PC-3 (cell line): ENCODE data around the gene MIA. TPM values are rescaled to one million over a fixed set of nuclear protein-coding genes. Genes with fewer than 3 reads are reported as not detected.

Experiments
- ATAC-seq: fragments of 200-7000 bp; cut with Tn5 transposase; 2 replicates; pipeline ENCODE4 v1.9.1; 2020; ENCODE audit warnings: mild to moderate bottlenecking, moderate library complexity
- BruUV-seq: library from RNA; stranded (reverse); fragments of 400-500 nt; replicated peaks from 2 replicates; lab custom pipeline; 2021; lab: Mats Ljungman, UMichigan
- CTCF ChIA-PET: fragments of 300-600 bp; sonication (Branson Sonifier 250); formaldehyde crosslinking; loops from one replicate; lab custom pipeline; 2022; ENCODE audit warnings: antibody characterized with exemption; lab: Charles Lee
- POLR2A ChIA-PET: fragments of 300-600 bp; sonication (Branson Sonifier 250); formaldehyde crosslinking; loops from one replicate; lab custom pipeline; 2022; ENCODE audit warnings: antibody characterized with exemption; ENCODE audit not compliant: unreplicated experiment; lab: Charles Lee
- DNase-seq: peaks from one replicate; pipeline ENCODE4 v3.0.0-alpha.2; 2015
- H2AFZ ChIP-seq: fragments of 300-600 bp; sonication (generic); 2 replicates; pipeline ENCODE4 v1.6.0; 2016; ENCODE audit warnings: antibody characterized with exemption, low read length
- H3F3A ChIP-seq: fragments of 300-600 bp; sonication (generic); one replicate; pipeline ENCODE4 v1.6.0; 2017; ENCODE audit warnings: antibody characterized with exemption, low read length, control low read depth, mild to moderate bottlenecking; ENCODE audit not compliant: unreplicated experiment
- H3K27ac ChIP-seq: fragments of 300-600 bp; sonication (generic); 2 replicates; pipeline ENCODE4 v1.5.1; 2016; ENCODE audit warnings: mild to moderate bottlenecking, low read length
- H3K27me3 ChIP-seq: fragments of 300-600 bp; sonication (generic); 2 replicates; pipeline ENCODE4 v1.6.1; 2016; ENCODE audit warnings: low read length, mixed read lengths
- H3K36me3 ChIP-seq: fragments of 300-600 bp; sonication (generic); 2 replicates; pipeline ENCODE4 v1.6.1; 2016; ENCODE audit warnings: low read depth, mixed run types, low read length, mixed read lengths
- H3K4me1 ChIP-seq: fragments of 300-600 bp; sonication (generic); 2 replicates; pipeline ENCODE4 v1.5.1; 2016; ENCODE audit warnings: low read length; ENCODE audit not compliant: insufficient read depth
- H3K4me2 ChIP-seq: fragments of 300-600 bp; sonication (generic); 2 replicates; pipeline ENCODE4 v1.6.0; 2016; ENCODE audit warnings: low read length
- H3K4me3 ChIP-seq: fragments of 300-600 bp; sonication (generic); 2 replicates; pipeline ENCODE4 v1.5.1; 2016; ENCODE audit warnings: mild to moderate bottlenecking, low read length, mixed read lengths
- H3K79me2 ChIP-seq: fragments of 300-600 bp; sonication (generic); 2 replicates; pipeline ENCODE4 v1.6.1; 2017; ENCODE audit warnings: low read length, mixed read lengths
- H3K9ac ChIP-seq: fragments of 300-600 bp; sonication (generic); 2 replicates; pipeline ENCODE4 v1.6.0; 2016; ENCODE audit warnings: mild to moderate bottlenecking, low read length
- H3K9me2 ChIP-seq: fragments of 300-600 bp; sonication (generic); replicated peaks from 2 replicates; pipeline ENCODE4 v1.6.1; 2016; ENCODE audit warnings: mixed run types, low read length, mixed read lengths
- H3K9me3 ChIP-seq: fragments of 300-600 bp; sonication (generic); 2 replicates; pipeline ENCODE4 v1.6.1; 2016; ENCODE audit warnings: low read length, mixed read lengths
- H4K20me1 ChIP-seq: fragments of 300-600 bp; sonication (generic); 2 replicates; pipeline ENCODE4 v1.6.1; 2016; ENCODE audit warnings: low read length, mixed read lengths
- EZH2 ChIP-seq: fragments of 300-600 bp; sonication (generic); IDR thresholded peaks from one replicate; pipeline ENCODE4 v1.6.1; 2017; ENCODE audit warnings: antibody characterized with exemption, mild to moderate bottlenecking, low read length; ENCODE audit not compliant: unreplicated experiment
- EZH2phosphoT487 ChIP-seq: fragments of 300-600 bp; sonication (generic); IDR thresholded peaks from 2 replicates; pipeline ENCODE4 v1.6.1; 2018; ENCODE audit warnings: mild to moderate bottlenecking, antibody characterized with exemption, low read length, borderline replicate concordance
- intact Hi-C: fragments of 100-400 bp; cut with micrococcal nuclease; formaldehyde crosslinking; loops from 2 replicates; pipeline ENCODE4 v1.9.0; 2023
- total RNA-seq: library from RNA; depleted of rRNA; stranded (reverse); fragments of >200 nt; gene quantifications from 2 replicates; pipeline ENCODE4 v1.2.3, GENCODE V29; 2014
- TF ChIP-seq, protein P1 (sequence below): fragments of 300-600 bp; sonication (generic); conservative IDR thresholded peaks from 2 replicates; pipeline ENCODE4 v1.5.1; 2017; ENCODE audit warnings: antibody characterized with exemption, low read depth, mild to moderate bottlenecking, low read length

Gene MIA
- total RNA-seq, 1 experiment from 2014 or later, result not detected

GRCh38 chr19:40744554-40745401 lies 30.5 kb upstream of the MIA start:
- Histone ChIP-seq H3K9ac (no peak overlapping the region), H3K9me2 (no peaks in the 10 kb centered on the region)
- POLR2A ChIA-PET, result no interaction called here

DNA sequence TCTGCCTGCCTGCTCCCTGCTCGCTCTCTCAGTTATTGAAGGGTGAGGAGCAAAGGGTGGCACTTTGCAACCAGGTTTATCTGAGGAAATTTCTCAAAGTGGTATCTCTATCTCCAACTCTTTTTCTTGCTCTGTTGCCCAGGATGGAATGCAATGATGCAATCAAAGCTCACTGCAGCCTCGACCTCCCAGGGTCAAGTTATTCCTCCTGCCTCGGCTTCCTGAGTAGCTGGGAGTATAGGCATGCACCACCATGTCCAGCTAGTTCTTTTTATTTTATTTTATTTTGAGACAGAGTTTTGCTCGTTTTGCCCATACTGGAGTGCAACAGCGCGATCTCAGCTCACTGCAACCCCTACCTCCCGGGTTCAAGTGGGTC lies 29.9 kb upstream of the MIA start:
- DNase-seq (no peak), ATAC-seq (no peak)
- POLR2A ChIA-PET, result no interaction called here
- H3K36me3 ChIP-seq, result no peaks in the 10 kb centered on the region
- no peak overlapping the region for H3K4me2 ChIP-seq
- no TSS peak for BruUV-seq
- intact Hi-C loops, result no loop called here
- H3F3A ChIP-seq, result no peaks in the 10 kb centered on the region
- no peaks in the 10 kb centered on the region for H3K27me3 ChIP-seq
- TF ChIP-seq EZH2phosphoT487 (no peak), EZH2 (no peak)
- TF ChIP-seq, protein P1, sequence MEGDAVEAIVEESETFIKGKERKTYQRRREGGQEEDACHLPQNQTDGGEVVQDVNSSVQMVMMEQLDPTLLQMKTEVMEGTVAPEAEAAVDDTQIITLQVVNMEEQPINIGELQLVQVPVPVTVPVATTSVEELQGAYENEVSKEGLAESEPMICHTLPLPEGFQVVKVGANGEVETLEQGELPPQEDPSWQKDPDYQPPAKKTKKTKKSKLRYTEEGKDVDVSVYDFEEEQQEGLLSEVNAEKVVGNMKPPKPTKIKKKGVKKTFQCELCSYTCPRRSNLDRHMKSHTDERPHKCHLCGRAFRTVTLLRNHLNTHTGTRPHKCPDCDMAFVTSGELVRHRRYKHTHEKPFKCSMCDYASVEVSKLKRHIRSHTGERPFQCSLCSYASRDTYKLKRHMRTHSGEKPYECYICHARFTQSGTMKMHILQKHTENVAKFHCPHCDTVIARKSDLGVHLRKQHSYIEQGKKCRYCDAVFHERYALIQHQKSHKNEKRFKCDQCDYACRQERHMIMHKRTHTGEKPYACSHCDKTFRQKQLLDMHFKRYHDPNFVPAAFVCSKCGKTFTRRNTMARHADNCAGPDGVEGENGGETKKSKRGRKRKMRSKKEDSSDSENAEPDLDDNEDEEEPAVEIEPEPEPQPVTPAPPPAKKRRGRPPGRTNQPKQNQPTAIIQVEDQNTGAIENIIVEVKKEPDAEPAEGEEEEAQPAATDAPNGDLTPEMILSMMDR, result no peak
- H3K4me1 ChIP-seq, result peaks cover 11% of the 10 kb centered on the region
- H3K9me3 ChIP-seq, result no peaks in the 10 kb centered on the region
- H4K20me1 ChIP-seq, result no peaks in the 10 kb centered on the region
- no peaks in the 10 kb centered on the region for H3K79me2 ChIP-seq
- H2AFZ ChIP-seq, result no peak overlapping the region
- H3K27ac ChIP-seq, result no peak overlapping the region
- CTCF ChIA-PET, result no interaction called here
- no peak overlapping the region for H3K4me3 ChIP-seq
- H3K9me2 ChIP-seq, result no peaks in the 10 kb centered on the region
- no peak overlapping the region for H3K9ac ChIP-seq

More at GRCh38 chr19:40744554-40745401, 30.5 kb upstream of the MIA start:
- ATAC-seq (no peak), DNase-seq (no peak)
- no peaks in the 10 kb centered on the region for H3K79me2 ChIP-seq
- H3K4me1 ChIP-seq, result peaks cover 6% of the 10 kb centered on the region
- TF ChIP-seq, protein P1, result no peak
- no peak for TF ChIP-seq EZH2phosphoT487
- no peak for TF ChIP-seq EZH2
- CTCF ChIA-PET, result no interaction called here
- no peaks in the 10 kb centered on the region for H3K36me3 ChIP-seq
- no peak overlapping the region for H3K4me2 ChIP-seq
- no peaks in the 10 kb centered on the region for H3K27me3 ChIP-seq
- BruUV-seq, result no TSS peak
- no peaks in the 10 kb centered on the region for H3F3A ChIP-seq
- H2AFZ ChIP-seq, result no peak overlapping the region
- H4K20me1 ChIP-seq, result no peaks in the 10 kb centered on the region
- no peak overlapping the region for H3K4me3 ChIP-seq
- no peaks in the 10 kb centered on the region for H3K9me3 ChIP-seq
- intact Hi-C loops, result no loop called here
- no peak overlapping the region for H3K27ac ChIP-seq

DNA sequence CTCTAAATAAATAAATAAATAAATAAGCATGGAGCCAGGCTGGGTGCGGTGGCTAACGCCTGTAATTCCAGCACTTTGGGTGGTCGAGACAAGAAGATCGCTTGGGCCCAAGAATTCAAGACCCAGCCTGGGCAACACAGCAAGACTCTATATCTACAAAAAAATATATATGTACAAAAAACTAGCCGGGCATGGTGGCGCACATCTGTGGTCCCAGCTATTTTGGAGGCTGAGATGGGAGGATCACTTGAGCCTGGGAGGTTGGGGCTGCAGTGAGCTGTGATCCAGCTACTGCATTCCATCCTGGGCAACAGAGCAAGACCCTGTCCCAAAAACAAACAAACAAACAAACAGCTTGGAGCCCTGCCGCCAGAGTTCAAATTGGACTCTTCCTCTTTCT lies 27.8 kb upstream of the MIA start:
- Histone ChIP-seq H3K79me2 (peaks cover 16% of the 10 kb centered on the region), H3K36me3 (no peaks in the 10 kb centered on the region), H3F3A (no peaks in the 10 kb centered on the region), H3K27ac (no peak overlapping the region), H3K4me3 (no peak overlapping the region), H3K27me3 (no peaks in the 10 kb centered on the region), H3K4me2 (no peak overlapping the region), H3K4me1 (peaks cover 12% of the 10 kb centered on the region), H4K20me1 (peaks cover 4% of the 10 kb centered on the region; the same call in 1 of the 2 replicates), H3K9ac (no peak overlapping the region), H2AFZ (no peak overlapping the region), H3K9me2 (no peaks in the 10 kb centered on the region), H3K9me3 (no peaks in the 10 kb centered on the region)
- TF ChIP-seq EZH2, result no peak
- TF ChIP-seq EZH2phosphoT487, result no peak
- TF ChIP-seq, protein P1, result no peak
- intact Hi-C loops, result no loop called here
- no TSS peak for BruUV-seq
- DNase-seq (no peak), ATAC-seq (no peak)
- ChIA-PET POLR2A (no interaction called here), CTCF (no interaction called here)
